ENCODE data around the gene GSTCD.
"Not testable (repeated sequence)": the region's sequence is repeated elsewhere in the genome, so short reads cannot be mapped to it uniquely, and the experiment has no call there.

Gene GSTCD

GRCh38 chr4:105765690-105766407 lies 57.3 kb downstream of the GSTCD start (continued):
- TF ChIP-seq TSHZ2 (CRISPR knock-in tag; IDR thresholded peaks at IDR 0.05) (no peak), ZC3H10 (CRISPR knock-in tag; IDR thresholded peaks at IDR 0.05) (peak; percentile 32; the same call in 1 of the 2 replicates)

DNA sequence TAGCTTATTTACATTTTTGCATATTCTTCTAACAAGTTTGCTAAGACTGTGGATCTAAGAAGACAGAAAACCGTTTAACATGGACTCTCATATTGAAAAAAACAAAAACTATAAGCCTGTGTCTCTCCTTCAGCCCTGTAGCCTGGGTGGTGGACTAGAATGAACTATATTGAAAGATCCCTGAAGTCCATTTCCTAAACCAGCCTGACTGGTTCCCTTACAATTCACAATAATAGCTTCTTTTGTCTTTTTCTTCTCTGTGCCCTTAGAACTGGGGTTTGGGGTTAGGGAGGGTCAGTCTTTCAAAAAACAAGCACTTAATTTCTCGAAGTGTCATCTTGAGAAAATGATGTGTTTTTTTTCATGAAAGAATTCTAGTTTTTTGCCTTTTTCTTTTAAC lies 59.0 kb downstream of the GSTCD start:
- TF ChIP-seq OSR1 (CRISPR knock-in tag; IDR thresholded peaks at IDR 0.05): no peak
- no peak for TF ChIP-seq TSHZ2 (CRISPR knock-in tag; IDR thresholded peaks at IDR 0.05)
- TF ChIP-seq ZNF8 (CRISPR knock-in tag; IDR thresholded peaks at IDR 0.05): no peak
- no peak for TF ChIP-seq CSRNP3 (CRISPR knock-in tag; IDR thresholded peaks at IDR 0.05)
- no peak for TF ChIP-seq SNAI2 (CRISPR knock-in tag; IDR thresholded peaks at IDR 0.05)
- no peak for TF ChIP-seq TOX (CRISPR knock-in tag; IDR thresholded peaks at IDR 0.05; ENCODE audit: borderline replicate concordance)
- TF ChIP-seq, protein P1, sequence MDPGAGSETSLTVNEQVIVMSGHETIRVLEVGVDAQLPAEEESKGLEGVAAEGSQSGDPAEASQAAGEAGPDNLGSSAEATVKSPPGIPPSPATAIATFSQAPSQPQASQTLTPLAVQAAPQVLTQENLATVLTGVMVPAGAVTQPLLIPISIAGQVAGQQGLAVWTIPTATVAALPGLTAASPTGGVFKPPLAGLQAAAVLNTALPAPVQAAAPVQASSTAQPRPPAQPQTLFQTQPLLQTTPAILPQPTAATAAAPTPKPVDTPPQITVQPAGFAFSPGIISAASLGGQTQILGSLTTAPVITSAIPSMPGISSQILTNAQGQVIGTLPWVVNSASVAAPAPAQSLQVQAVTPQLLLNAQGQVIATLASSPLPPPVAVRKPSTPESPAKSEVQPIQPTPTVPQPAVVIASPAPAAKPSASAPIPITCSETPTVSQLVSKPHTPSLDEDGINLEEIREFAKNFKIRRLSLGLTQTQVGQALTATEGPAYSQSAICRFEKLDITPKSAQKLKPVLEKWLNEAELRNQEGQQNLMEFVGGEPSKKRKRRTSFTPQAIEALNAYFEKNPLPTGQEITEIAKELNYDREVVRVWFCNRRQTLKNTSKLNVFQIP (CRISPR knock-in tag; IDR thresholded peaks at IDR 0.05; ENCODE audit: borderline replicate concordance, low read depth): no peak
- no peak for TF ChIP-seq BACH2 (CRISPR knock-in tag; IDR thresholded peaks at IDR 0.05; ENCODE audit: borderline replicate concordance)
- no peak for TF ChIP-seq ARNTL (CRISPR knock-in tag; IDR thresholded peaks at IDR 0.05; ENCODE audit: borderline replicate concordance, low read depth)
- TF ChIP-seq ZFP3 (CRISPR knock-in tag; IDR thresholded peaks at IDR 0.05): no peak
- no peak for TF ChIP-seq RARB (CRISPR knock-in tag; IDR thresholded peaks at IDR 0.05)
- TF ChIP-seq PPARA (CRISPR knock-in tag; IDR thresholded peaks at IDR 0.05; ENCODE audit: borderline replicate concordance): no peak
- TF ChIP-seq ZNF70 (CRISPR knock-in tag; IDR thresholded peaks at IDR 0.05): no peak
- no peak for TF ChIP-seq CSDC2 (CRISPR knock-in tag; IDR thresholded peaks at IDR 0.05)
- ATAC-seq: no peak

DNA sequence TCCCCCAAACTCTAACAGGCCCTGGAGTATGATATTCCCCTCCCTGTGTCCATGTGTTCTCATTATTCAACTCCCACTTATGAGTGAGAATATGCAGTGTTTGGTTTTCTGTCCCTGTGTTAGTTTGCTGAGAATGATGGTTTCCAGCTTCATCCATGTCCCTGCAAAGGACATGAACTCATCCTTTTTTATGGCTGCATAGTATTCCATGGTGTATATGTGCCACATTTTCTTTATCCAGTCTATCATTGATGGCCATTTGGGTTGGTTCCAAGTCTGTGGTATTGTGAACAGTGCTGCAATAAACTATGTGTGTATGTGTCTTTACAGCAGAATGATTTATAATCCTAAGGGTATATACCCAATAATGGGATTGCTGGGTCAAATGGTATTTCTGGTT lies 61.9 kb downstream of the GSTCD start:
- not testable (repeated sequence) for ATAC-seq

- ATAC-seq: not testable (repeated sequence)
These were observed 63.5 kb downstream of the GSTCD start for GRCh38 chr4:105772065-105772464.

- not testable (repeated sequence) for ATAC-seq
These were observed 67.3 kb downstream of the GSTCD start for GRCh38 chr4:105775760-105776415.

All from SK-N-SH treated with all-trans-retinoic acid at 6 μM for 48 hours (cell line).